Activated CD4-positive, alpha-beta T cell treated with anti-CD3 and anti-CD28 coated beads, Interleukin-2, amount 10 ng/mL, durations not matched to agents 24 days and 14 days (primary cell): ENCODE measurements around the gene SLC9B2. TPM values are rescaled to one million over a fixed set of nuclear protein-coding genes. Genes with fewer than 3 reads are reported as not detected.
"Not testable (repeated sequence)": the region's sequence is repeated elsewhere in the genome, so short reads cannot be mapped to it uniquely, and the experiment has no call there.

ENCODE experiments used
- DNase-seq: peaks from one replicate; pipeline ENCODE4 v3.0.0; 2022
- H3K27ac Mint-ChIP-seq: one replicate; pipeline ENCODE4 v1.8.0; 2022; ENCODE audit warnings: mild to moderate bottlenecking, mixed read lengths
- H3K27me3 Mint-ChIP-seq: one replicate; pipeline ENCODE4 v1.8.0; 2022; ENCODE audit warnings: mixed read lengths
- H3K36me3 Mint-ChIP-seq: one replicate; pipeline ENCODE4 v1.8.0; 2022; ENCODE audit warnings: low read depth, mild to moderate bottlenecking, mixed read lengths
- H3K4me1 Mint-ChIP-seq: one replicate; pipeline ENCODE4 v1.8.0; 2021; ENCODE audit warnings: mixed read lengths
- H3K4me3 Mint-ChIP-seq: one replicate; pipeline ENCODE4 v1.8.0; 2022; ENCODE audit warnings: mild to moderate bottlenecking, moderate library complexity, mixed read lengths
- H3K9me3 Mint-ChIP-seq: one replicate; pipeline ENCODE4 v1.8.0; 2021; ENCODE audit warnings: mixed read lengths
- intact Hi-C: fragments of 100-400 bp; cut with micrococcal nuclease; formaldehyde crosslinking; loops from one replicate; pipeline ENCODE4 v1.15.1; 2023
- total RNA-seq: library from RNA; stranded (reverse); gene quantifications from 2 replicates; pipeline ENCODE4 v1.2.3, GENCODE V29; 2022

Gene SLC9B2
- total RNA-seq, 1 donor from 2014 or later: 37.6 TPM

- Mint-ChIP-seq H3K27me3 (no peaks in the 10 kb centered on the region), H3K4me3 (peak within 1 kb of the TSS; percentile 93), H3K4me1 (peaks cover 22% of the 10 kb centered on the region), H3K36me3 (peaks cover 10% of the 10 kb centered on the region), H3K27ac (peak within 1 kb of the TSS; percentile 94), H3K9me3 (no peaks in the 10 kb centered on the region)
- peak; percentile 98 for DNase-seq
- intact Hi-C loops: loop anchor here (1.0 to 5.0 kb wide), 7 partner anchors 57 to 675 kb away; partner anchors contain the start of genes BDH2, MANBA, SLC39A8 and SLC9B2
Measured at GRCh38 chr4:103019308-103020124, 57.0 kb downstream of the SLC9B2 start, which contains the start of gene SLC9B1. SLC9B1 (minus strand) TSS chr4:103019705; CDS start chr4:102991711, 27,994 bp downstream.

GRCh38 chr4:103018391-103019307, 57.9 kb downstream of the SLC9B2 start:
- Mint-ChIP-seq H3K27me3 (no peaks in the 10 kb centered on the region), H3K36me3 (peaks cover 6% of the 10 kb centered on the region), H3K9me3 (no peaks in the 10 kb centered on the region), H3K4me1 (peaks cover 22% of the 10 kb centered on the region), H3K27ac (peak overlapping the region; percentile 94), H3K4me3 (peak overlapping the region; percentile 93)
- intact Hi-C loops: loop anchor here (1.0 to 5.0 kb wide), 7 partner anchors 58 to 674 kb away; partner anchors contain the start of genes BDH2, MANBA, SLC39A8 and SLC9B2
- peak; percentile 65 for DNase-seq

GRCh38 chr4:103012551-103012950, 64.0 kb downstream of the SLC9B2 start:
- H3K27me3 Mint-ChIP-seq: no peaks in the 10 kb centered on the region
- intact Hi-C loops: no loop called here
- no peak overlapping the region for H3K4me3 Mint-ChIP-seq
- DNase-seq: no peak
- H3K36me3 Mint-ChIP-seq: no peaks in the 10 kb centered on the region
- no peaks in the 10 kb centered on the region for H3K4me1 Mint-ChIP-seq
- H3K27ac Mint-ChIP-seq: no peak overlapping the region
- no peaks in the 10 kb centered on the region for H3K9me3 Mint-ChIP-seq

GRCh38 chr4:103012060-103012459, 64.5 kb downstream of the SLC9B2 start:
- Mint-ChIP-seq H3K27me3 (no peaks in the 10 kb centered on the region), H3K4me3 (no peak overlapping the region), H3K27ac (no peak overlapping the region), H3K36me3 (no peaks in the 10 kb centered on the region), H3K9me3 (no peaks in the 10 kb centered on the region), H3K4me1 (no peaks in the 10 kb centered on the region)
- no peak for DNase-seq
- intact Hi-C loops: no loop called here

GRCh38 chr4:103011378-103012025, 65.1 kb downstream of the SLC9B2 start:
- no peak for DNase-seq
- no peak overlapping the region for H3K4me3 Mint-ChIP-seq
- intact Hi-C loops: no loop called here
- H3K27me3 Mint-ChIP-seq: no peaks in the 10 kb centered on the region
- H3K27ac Mint-ChIP-seq: no peak overlapping the region
- H3K36me3 Mint-ChIP-seq: no peaks in the 10 kb centered on the region
- no peaks in the 10 kb centered on the region for H3K4me1 Mint-ChIP-seq
- no peaks in the 10 kb centered on the region for H3K9me3 Mint-ChIP-seq

GRCh38 chr4:103010804-103011203, 65.8 kb downstream of the SLC9B2 start:
- Mint-ChIP-seq H3K36me3 (no peaks in the 10 kb centered on the region), H3K27me3 (peaks cover 4% of the 10 kb centered on the region), H3K27ac (no peak overlapping the region), H3K4me1 (no peaks in the 10 kb centered on the region), H3K9me3 (no peaks in the 10 kb centered on the region), H3K4me3 (no peak overlapping the region)
- DNase-seq: no peak
- intact Hi-C loops: no loop called here

- Mint-ChIP-seq H3K27ac (no peak overlapping the region), H3K9me3 (peaks cover under 1% of the 10 kb centered on the region), H3K4me3 (no peak overlapping the region), H3K4me1 (no peaks in the 10 kb centered on the region), H3K36me3 (no peaks in the 10 kb centered on the region), H3K27me3 (peaks cover 8% of the 10 kb centered on the region)
- peak; percentile 83 for DNase-seq
- intact Hi-C loops: loop anchor here (1.0 to 5.0 kb wide), 8 partner anchors 82 to 662 kb away; partner anchors contain the start of genes NFKB1 and SLC39A8
Measured at GRCh38 chr4:103008875-103009729, 67.5 kb downstream of the SLC9B2 start.

- Mint-ChIP-seq H3K4me1 (no peaks in the 10 kb centered on the region), H3K9me3 (peaks cover 18% of the 10 kb centered on the region), H3K4me3 (no peak overlapping the region), H3K27me3 (peaks cover 12% of the 10 kb centered on the region), H3K36me3 (peaks cover 4% of the 10 kb centered on the region), H3K27ac (no peak overlapping the region)
- intact Hi-C loops: no loop called here
- DNase-seq: no peak
Measured at GRCh38 chr4:103002551-103002950, 74.0 kb downstream of the SLC9B2 start.

- H3K27ac Mint-ChIP-seq: no peak overlapping the region
- peaks cover 14% of the 10 kb centered on the region for H3K36me3 Mint-ChIP-seq
- peaks cover 7% of the 10 kb centered on the region for H3K4me1 Mint-ChIP-seq
- no peaks in the 10 kb centered on the region for H3K27me3 Mint-ChIP-seq
- intact Hi-C loops: no loop called here
- no peak for DNase-seq
- peaks cover 14% of the 10 kb centered on the region for H3K9me3 Mint-ChIP-seq
- no peak overlapping the region for H3K4me3 Mint-ChIP-seq
Measured at GRCh38 chr4:102994803-102995202, 81.8 kb downstream of the SLC9B2 start.

- DNase-seq, H3K27me3 Mint-ChIP-seq, H3K27ac Mint-ChIP-seq, intact Hi-C loops, H3K4me3 Mint-ChIP-seq, H3K4me1 Mint-ChIP-seq: not testable (repeated sequence)
- peaks cover 14% of the 10 kb centered on the region for H3K9me3 Mint-ChIP-seq
- peaks cover 14% of the 10 kb centered on the region for H3K36me3 Mint-ChIP-seq
Measured at GRCh38 chr4:102993985-102994384, 82.6 kb downstream of the SLC9B2 start.

GRCh38 chr4:102988429-102989020, 88.0 kb downstream of the SLC9B2 start:
- H3K9me3 Mint-ChIP-seq: peaks cover 10% of the 10 kb centered on the region
- H3K36me3 Mint-ChIP-seq: peaks cover 15% of the 10 kb centered on the region
- peak overlapping the region; percentile 79 for H3K27ac Mint-ChIP-seq
- peaks cover 26% of the 10 kb centered on the region for H3K4me1 Mint-ChIP-seq
- peak overlapping the region; percentile 66 for H3K4me3 Mint-ChIP-seq
- H3K27me3 Mint-ChIP-seq: no peaks in the 10 kb centered on the region
- DNase-seq: no peak
- intact Hi-C loops: no loop called here

- no peak for DNase-seq
- intact Hi-C loops: no loop called here
- Mint-ChIP-seq H3K9me3 (peaks cover 5% of the 10 kb centered on the region), H3K27ac (no peak overlapping the region), H3K27me3 (no peaks in the 10 kb centered on the region), H3K36me3 (peaks cover 2% of the 10 kb centered on the region), H3K4me3 (no peak overlapping the region), H3K4me1 (peaks cover 2% of the 10 kb centered on the region)
Measured at GRCh38 chr4:102981005-102981404, 95.6 kb downstream of the SLC9B2 start.
